NAMALWA (cell line): ENCODE results near the gene RFX3.

Source experiments
- DNase-seq: peaks from one replicate; pipeline ENCODE4 v3.0.0-alpha.2; 2015; ENCODE audit warnings: low spot score

RFX3 gene

GRCh38 chr9:3277200-3277599 is 248.6 kb downstream of the RFX3 start:
- peak; percentile 53 for DNase-seq

DNA sequence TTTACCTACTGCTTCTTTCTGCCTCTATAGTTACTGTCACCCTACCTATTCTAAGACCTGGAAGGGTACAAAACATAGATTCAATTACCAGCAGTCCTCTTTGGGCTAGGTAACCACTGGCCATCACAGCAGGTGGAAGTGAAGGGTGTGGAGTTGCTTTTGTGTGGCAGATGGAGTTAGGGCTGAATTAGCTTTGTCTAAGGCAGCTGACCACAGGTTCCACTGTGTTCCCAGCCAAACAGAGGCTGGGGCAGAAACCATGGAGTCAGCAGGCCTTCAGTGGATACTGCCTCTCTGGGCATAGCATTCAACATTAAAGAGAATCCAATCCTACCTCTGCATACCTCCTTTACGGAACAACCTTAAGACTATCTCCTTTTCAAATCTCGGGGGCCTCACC is 254.2 kb downstream of the RFX3 start:
- no peak for DNase-seq

DNA sequence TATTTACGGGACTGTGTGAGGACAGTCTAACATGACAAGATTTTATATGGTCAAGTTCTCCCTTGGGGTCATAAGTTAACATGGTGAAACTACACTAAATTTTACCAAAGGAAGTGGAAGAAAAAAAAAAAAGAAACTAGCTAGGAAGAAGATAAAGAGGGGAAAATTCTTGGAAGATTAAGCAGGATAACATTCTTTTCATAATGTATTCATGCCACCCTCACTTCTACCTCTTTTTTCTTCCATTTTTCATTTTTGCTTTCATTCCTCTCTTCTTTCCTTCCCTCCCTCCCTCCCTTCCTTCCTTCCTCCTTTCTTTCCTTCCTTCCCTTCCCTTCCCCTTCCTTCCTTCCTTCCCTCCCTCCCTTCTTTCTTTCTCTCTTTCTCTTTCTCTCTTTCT is 254.6 kb downstream of the RFX3 start:
- DNase-seq = no peak

GRCh38 chr9:3268223-3268622 is 257.6 kb downstream of the RFX3 start:
- no peak for DNase-seq

GRCh38 chr9:3263698-3264097 is 262.1 kb downstream of the RFX3 start:
- DNase-seq = no peak

- no peak for DNase-seq
Observed at GRCh38 chr9:3262826-3263529, 262.8 kb downstream of the RFX3 start.

- DNase-seq = no peak
Observed at GRCh38 chr9:3261484-3261883, 264.3 kb downstream of the RFX3 start.

DNA sequence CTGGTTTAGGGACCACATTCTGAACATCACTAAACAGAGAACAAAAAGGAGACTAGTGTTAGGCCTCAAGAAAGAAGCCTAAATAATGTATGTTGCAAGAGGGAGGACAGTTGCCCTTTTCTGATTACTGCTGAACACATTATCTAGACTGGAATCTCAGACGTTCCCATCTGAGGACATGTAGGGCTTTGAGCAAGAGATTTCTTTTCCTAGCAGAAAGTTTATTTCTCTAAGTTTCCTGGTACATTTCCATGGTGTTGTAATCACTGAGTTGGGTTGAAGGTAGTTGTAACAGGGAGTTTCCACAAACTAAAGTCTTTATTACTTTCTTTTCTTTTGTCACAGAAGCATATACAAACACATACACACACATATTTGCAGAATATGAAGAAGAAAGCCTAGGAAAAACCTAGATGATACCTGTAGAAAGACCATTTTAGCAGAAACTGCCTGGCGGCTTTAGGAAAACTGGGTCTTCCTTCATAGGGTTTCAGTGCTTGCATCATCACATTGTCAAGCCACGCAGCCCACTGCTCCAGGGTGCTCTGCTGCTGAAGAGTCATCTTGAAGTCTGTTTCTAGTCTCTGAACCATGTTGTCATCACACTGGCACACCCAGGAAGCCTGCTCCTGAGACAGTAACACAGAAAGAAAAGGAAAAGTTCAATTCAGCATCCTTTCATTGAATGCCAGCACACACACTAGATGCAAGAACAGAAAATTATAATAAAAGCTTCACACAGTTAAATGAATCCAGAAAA is 269.1 kb downstream of the RFX3 start:
- no peak for DNase-seq

DNA sequence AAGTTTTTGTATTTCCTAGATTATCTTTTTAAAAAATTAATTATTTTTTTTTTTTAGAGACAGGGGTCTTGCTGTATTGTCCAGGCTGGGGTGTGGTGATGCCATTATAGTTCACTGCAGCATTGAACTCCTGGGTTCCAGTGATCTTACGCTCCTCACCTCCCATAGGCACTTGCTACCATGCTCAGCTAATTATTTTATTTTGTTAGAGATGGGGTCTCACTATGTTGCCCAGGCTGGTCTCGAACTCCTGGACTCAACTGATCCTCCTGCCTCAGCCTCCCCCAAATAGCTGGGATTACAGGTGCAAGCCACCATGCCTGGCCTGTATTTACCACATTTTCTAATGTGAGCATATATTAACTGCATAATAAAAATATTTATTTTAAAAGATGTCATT is 274.5 kb downstream of the RFX3 start:
- DNase-seq = no peak

DNA sequence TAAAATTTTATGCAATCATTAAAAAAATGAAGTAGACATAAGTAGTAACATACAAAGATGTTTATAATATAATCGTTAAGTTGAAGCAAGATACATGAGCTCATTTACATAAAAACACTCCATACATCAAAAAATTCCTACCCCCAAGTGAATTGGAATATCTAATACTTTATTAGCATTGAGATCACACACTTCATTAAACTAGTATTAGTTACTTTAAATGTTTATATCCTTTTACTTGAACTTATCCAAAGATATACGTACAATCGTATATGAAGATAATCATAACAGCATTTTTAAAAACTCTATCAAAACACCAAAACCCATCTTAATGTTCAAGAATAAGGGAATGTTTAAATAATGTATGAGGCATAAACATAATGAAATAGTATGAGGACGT is 275.1 kb downstream of the RFX3 start:
- no peak for DNase-seq

GRCh38 chr9:3247211-3247610 is 278.6 kb downstream of the RFX3 start:
- DNase-seq = no peak

DNA sequence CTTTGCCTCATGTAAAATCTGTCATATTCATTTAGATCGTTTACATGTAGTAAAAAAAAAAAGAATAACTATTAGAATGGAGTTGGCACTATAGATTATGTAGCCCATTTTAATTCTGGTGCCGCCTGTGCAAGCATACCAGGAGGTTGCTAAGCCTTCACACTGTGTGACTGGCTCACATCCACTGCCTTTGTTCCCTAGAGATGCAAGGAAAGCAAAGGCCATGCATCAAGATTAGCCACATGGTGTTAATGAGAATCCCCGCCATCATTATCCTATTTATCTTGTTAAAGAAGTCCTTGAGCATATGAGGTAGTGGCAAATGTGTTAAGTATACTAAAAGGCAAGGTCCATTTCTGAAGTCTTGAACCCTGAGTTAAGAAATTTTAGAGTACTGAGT is 279.6 kb downstream of the RFX3 start:
- DNase-seq = no peak

DNA sequence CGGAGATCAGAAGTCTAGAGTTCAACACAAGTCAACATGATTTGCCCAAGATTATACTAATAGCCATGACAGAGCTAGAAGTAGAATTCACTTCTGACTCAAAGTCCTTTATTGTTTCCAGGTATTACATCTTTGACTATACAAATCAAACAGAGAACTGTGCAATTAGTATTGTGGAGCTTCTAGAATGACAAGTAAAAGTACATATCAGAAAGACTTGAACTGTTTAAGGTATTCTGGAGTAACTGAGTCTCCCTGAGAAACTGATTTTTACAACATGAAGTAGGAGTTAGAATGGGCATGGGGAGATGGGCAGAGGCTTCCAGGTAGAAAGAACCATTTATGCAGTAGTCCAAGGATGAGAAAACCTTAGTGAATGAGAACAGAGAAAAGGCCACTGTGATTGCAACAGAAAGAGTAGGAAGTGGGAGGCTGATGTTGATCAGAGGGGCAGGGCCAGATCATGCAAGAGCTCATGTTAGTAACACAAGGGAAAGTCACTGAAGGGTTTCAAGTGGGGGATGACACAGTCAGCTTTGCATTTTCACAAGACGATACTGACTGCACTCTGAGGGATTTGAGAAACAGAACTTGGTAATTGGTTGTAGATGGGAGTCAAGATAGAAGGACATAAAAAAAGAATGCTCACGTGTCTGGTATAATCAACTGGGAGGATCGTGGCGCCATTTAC is 280.7 kb downstream of the RFX3 start:
- DNase-seq = no peak

DNA sequence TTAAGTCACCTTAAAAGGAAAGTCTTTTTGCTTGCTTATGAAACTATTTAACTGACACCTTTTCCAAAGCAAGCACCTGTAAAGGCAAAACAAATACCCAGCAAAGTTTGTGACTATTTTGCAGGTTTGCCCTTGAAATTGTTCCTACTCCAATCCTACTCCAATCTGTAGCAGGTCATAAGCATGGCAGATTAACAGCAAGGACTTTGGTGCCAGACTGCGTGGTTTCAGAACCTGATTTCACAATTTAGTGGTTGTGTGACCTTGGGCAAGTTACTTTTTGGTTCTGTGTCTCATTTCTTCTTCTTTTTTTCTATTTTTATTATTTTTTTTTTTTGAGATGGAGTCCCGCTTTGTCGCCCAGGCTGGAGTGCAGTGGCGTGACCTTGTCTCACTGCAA is 282.1 kb downstream of the RFX3 start:
- DNase-seq = no peak

- no peak for DNase-seq
Observed at GRCh38 chr9:3241290-3241689, 284.5 kb downstream of the RFX3 start.

DNA sequence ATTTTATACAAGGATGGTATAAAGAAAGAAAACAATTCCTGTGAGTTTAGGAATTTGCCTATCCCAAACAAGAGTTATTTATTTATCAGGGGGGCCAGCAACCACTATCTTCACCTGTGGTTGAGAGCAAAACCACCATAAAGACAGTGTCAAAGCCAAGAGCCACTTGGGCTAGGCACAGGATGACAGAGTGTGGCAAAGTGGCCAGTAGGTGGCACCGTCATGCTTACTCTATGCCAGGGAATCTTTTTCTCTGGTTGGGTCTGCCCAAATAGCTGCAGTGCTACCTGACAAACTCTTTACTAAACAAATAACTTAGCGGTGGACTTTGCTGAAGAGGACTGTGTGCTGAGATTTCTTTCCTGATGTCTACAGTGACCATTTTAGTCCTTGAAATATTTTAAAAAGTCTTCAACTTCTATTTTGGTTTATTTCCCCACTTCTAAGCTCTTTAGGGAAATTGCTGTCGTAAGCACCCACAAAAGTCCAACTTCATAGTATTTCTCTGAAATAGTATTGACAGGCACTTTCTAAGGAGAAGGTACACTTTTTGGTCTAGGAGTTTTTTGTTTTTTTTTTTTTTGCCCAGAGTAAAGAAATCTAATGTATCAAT is 285.0 kb downstream of the RFX3 start:
- peak; percentile 79 for DNase-seq

- DNase-seq = no peak
Observed at GRCh38 chr9:3239240-3239639, 286.6 kb downstream of the RFX3 start.

- no peak for DNase-seq
Observed at GRCh38 chr9:3238236-3238635, 287.6 kb downstream of the RFX3 start.

DNA sequence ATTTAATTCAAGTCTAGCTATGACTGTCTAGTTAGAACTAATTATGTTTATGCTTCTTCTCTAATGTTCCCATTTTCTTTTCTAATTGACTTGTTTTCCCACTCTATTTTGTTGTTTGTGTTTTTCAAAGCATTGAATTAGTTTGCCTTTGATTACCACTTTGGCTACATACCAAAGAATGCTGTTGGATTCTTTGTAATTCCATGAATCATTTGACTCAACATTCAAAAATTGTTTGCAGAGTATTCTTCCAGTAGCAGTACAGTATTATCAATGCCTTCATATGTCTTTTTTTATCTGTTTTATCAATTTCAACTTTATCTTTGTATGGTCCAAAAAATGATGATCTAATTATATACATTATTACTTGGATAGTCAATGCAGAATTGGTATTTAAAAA is 288.7 kb downstream of the RFX3 start:
- DNase-seq = no peak

- DNase-seq = no peak
Observed at GRCh38 chr9:3235497-3235896, 290.3 kb downstream of the RFX3 start.

DNA sequence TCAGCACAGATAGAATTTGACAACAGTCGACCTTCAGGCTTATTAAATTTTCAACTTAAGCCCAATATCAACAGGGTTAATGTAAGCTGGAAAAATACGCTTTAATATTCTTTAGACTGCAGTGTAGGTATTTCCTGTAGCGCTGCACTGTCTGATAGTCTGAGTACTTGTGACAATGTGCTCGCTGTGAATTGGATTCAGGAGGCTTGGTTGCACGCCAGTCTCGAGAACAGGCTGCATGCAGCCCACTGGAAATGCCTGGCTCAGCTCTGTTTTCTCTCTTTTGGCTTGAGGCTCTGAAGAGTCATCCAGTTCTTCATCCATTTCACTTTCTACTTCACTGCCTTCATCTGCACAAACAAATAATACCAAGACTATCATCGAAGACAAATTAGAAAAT is 300.9 kb downstream of the RFX3 start:
- DNase-seq = no peak

DNA sequence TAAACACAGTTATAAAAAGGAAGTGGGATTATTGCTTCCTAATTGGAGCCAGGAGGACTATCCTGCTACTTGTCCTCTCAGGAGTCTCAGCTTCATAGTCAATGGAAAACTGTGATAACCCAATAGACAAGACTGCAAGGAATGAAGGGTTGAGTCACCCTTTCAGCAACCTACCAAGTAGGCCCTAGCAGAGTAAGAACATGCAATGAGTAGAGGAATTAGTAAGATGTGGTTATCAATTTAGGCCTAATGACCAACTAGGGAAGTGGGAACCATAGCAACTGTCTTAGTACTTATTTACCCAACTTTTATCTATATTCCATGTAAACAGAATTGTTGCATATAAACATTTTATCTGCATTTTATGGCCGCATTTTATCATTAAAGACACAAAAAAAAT is 310.1 kb downstream of the RFX3 start:
- DNase-seq = no peak

GRCh38 chr9:3214741-3215140 is 311.1 kb downstream of the RFX3 start:
- DNase-seq = no peak
